ENCODE measurements around the gene NFXL1.
A peak's percentile ranks its signal among the peaks of the same experiment; 100 is the strongest.

NFXL1 gene

GRCh38 chr4:47882228-47882627 is 32.2 kb downstream of the NFXL1 start:
- no peak for DNase-seq

GRCh38 chr4:47879458-47879857 is 34.9 kb downstream of the NFXL1 start:
- DNase-seq = no peak

- DNase-seq = no peak
Measured at GRCh38 chr4:47876784-47877546, 37.4 kb downstream of the NFXL1 start.

GRCh38 chr4:47876310-47876709 is 38.1 kb downstream of the NFXL1 start:
- no peak for DNase-seq

GRCh38 chr4:47873877-47874541 is 40.4 kb downstream of the NFXL1 start:
- DNase-seq = no peak

- no peak for DNase-seq
Measured at GRCh38 chr4:47863486-47863885, 50.9 kb downstream of the NFXL1 start.

GRCh38 chr4:47862297-47862696 is 52.1 kb downstream of the NFXL1 start:
- DNase-seq = no peak

- no peak for DNase-seq
Measured at GRCh38 chr4:47860305-47860704, 54.1 kb downstream of the NFXL1 start.

- no peak for DNase-seq
Measured at GRCh38 chr4:47858006-47858405, 56.4 kb downstream of the NFXL1 start.

GRCh38 chr4:47856713-47857112 is 57.7 kb downstream of the NFXL1 start:
- no peak for DNase-seq

- no peak for DNase-seq
Measured at GRCh38 chr4:47855350-47855749, 59.0 kb downstream of the NFXL1 start.

GRCh38 chr4:47852136-47852535 is 62.2 kb downstream of the NFXL1 start:
- DNase-seq = no peak

GRCh38 chr4:47849466-47849865 is 64.9 kb downstream of the NFXL1 start:
- no peak for DNase-seq

- DNase-seq = no peak
Measured at GRCh38 chr4:47848041-47848440, 66.3 kb downstream of the NFXL1 start.

GRCh38 chr4:47842985-47843384 is 71.4 kb downstream of the NFXL1 start:
- no peak for DNase-seq

- DNase-seq = no peak
Measured at GRCh38 chr4:47840291-47840690, 74.1 kb downstream of the NFXL1 start.

- DNase-seq = no peak
Measured at GRCh38 chr4:47839259-47839658, 75.1 kb downstream of the NFXL1 start.

- DNase-seq = no peak
Measured at GRCh38 chr4:47838445-47838844, 75.9 kb downstream of the NFXL1 start.

- no peak for DNase-seq
Measured at GRCh38 chr4:47837908-47838294, 76.5 kb downstream of the NFXL1 start, which contains the start of gene CORIN. CORIN (minus strand) TSS chr4:47838067; CDS start chr4:47837949, 118 bp downstream.

- DNase-seq = peak; percentile 49
Measured at GRCh38 chr4:47837094-47837907, 77.1 kb downstream of the NFXL1 start.

- peak; percentile 82 for DNase-seq
Measured at GRCh38 chr4:47836641-47837093, 77.7 kb downstream of the NFXL1 start.

- no peak for DNase-seq
Measured at GRCh38 chr4:47835494-47835893, 78.9 kb downstream of the NFXL1 start.

- DNase-seq = no peak
Measured at GRCh38 chr4:47831026-47831679, 83.2 kb downstream of the NFXL1 start.

Measured in right hindlimb (tissue), 1 donor.